Lower lobe of right lung (tissue), 2 donors: ENCODE results near the gene C4BPB. TPM values are rescaled to one million over a fixed set of nuclear protein-coding genes. Genes with fewer than 3 reads are reported as not detected.

Experiments
- ATAC-seq, 2 donors: fragments of 200-7000 bp; cut with Tn5 transposase; one replicate each; pipeline ENCODE4 v1.9.1; 2020 to 2022; ENCODE audit warnings: mild to moderate bottlenecking in 2 of 2, moderate library complexity in 2 of 2
- DNase-seq: peaks from one replicate; pipeline ENCODE4 v3.0.0-alpha.2; 2020
- H3K27ac ChIP-seq: fragments of 200-600 bp; one replicate; pipeline ENCODE4 v1.8.0; 2022
- H3K27me3 ChIP-seq: fragments of 200-600 bp; one replicate; pipeline ENCODE4 v1.8.0; 2022; ENCODE audit warnings: low read depth
- H3K36me3 ChIP-seq: fragments of 200-600 bp; one replicate; pipeline ENCODE4 v1.8.0; 2022; ENCODE audit warnings: mild to moderate bottlenecking
- H3K4me1 ChIP-seq: fragments of 200-600 bp; one replicate; pipeline ENCODE4 v1.8.0; 2022
- H3K4me3 ChIP-seq: fragments of 200-600 bp; one replicate; pipeline ENCODE4 v1.8.0; 2022; ENCODE audit warnings: mild to moderate bottlenecking
- H3K9me3 ChIP-seq: fragments of 200-600 bp; one replicate; pipeline ENCODE4 v1.8.0; 2022
- CTCF ChIP-seq: fragments of 200-600 bp; IDR thresholded peaks from one replicate; pipeline ENCODE4 v1.8.0; 2022; ENCODE audit warnings: antibody characterized with exemption, mild to moderate bottlenecking
- intact Hi-C: fragments of 100-400 bp; cut with DNase I; formaldehyde crosslinking; loops from one replicate; pipeline ENCODE4 v1.11.0; 2022
- total RNA-seq: library from RNA; stranded (reverse); fragmentation: NEBNext Ultra II Directional; extraction: Animal tissue kit (Norgen Biotek cat#: 25700); gene quantifications from one replicate; pipeline ENCODE4 v1.2.1, GENCODE V29; 2021
- donor health status: DM: no; HTN: yes; CAD: no; lungs with severe emphysema.

C4BPB gene
- total RNA-seq, 1 donor from 2014 or later, result 10.4 TPM

DNA sequence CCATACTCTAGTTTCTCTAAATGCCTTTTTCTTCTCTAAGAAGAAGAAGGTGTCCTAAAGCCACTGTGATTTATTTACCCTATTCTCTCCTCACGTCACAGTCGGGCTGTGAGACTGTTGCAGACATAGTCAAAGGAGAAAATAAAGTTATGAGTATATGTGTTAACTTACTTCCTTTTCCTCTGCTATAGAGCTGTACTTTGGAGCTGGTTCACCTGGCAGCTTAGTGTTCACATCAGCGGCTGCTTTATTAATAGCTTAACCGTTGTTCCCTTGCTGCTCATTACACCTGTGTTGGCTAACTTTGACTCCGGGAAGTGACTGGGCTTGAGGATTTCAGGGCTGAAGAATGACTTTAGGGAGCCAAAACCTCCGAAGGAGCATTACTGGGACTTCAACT, 32.0 kb upstream of the C4BPB start:
- TF ChIP-seq CTCF, result no peak
- no peaks in the 10 kb centered on the region for H3K9me3 ChIP-seq
- no peaks in the 10 kb centered on the region for H3K27me3 ChIP-seq
- no peak for DNase-seq
- peaks cover 11% of the 10 kb centered on the region for H3K36me3 ChIP-seq
- peak overlapping the region; percentile 8 for H3K4me3 ChIP-seq
- peaks cover 35% of the 10 kb centered on the region for H3K4me1 ChIP-seq
- intact Hi-C loops, result no loop called here
- ATAC-seq, result peak in 1 of 2 donors; percentile 5
- peak overlapping the region; percentile 36 for H3K27ac ChIP-seq

DNA sequence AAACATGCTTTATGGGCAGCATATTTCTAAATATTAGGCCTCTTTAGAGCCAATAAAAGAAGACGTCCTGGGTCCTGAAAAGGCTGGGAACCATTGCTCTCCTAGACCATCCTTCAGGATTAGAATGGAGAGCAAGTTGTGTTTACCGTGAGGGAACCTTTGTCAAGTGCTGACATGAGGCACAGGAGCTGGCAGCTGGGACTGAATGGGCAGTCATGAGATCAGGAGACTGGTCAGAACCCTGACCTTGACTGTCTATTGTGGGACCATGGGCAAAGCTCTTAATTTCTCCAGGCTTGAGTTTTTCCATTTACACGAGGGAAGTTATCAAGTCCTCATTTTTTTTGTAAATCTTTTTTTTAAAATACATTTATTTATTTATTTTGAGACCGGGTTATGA, 30.4 kb upstream of the C4BPB start:
- DNase-seq (no peak), ATAC-seq (no peak)
- peaks cover 25% of the 10 kb centered on the region for H3K4me1 ChIP-seq
- H3K36me3 ChIP-seq, result peaks cover 27% of the 10 kb centered on the region
- no peak for TF ChIP-seq CTCF
- no peaks in the 10 kb centered on the region for H3K27me3 ChIP-seq
- no peak overlapping the region for H3K4me3 ChIP-seq
- no peaks in the 10 kb centered on the region for H3K9me3 ChIP-seq
- intact Hi-C loops, result no loop called here
- H3K27ac ChIP-seq, result no peak overlapping the region

DNA sequence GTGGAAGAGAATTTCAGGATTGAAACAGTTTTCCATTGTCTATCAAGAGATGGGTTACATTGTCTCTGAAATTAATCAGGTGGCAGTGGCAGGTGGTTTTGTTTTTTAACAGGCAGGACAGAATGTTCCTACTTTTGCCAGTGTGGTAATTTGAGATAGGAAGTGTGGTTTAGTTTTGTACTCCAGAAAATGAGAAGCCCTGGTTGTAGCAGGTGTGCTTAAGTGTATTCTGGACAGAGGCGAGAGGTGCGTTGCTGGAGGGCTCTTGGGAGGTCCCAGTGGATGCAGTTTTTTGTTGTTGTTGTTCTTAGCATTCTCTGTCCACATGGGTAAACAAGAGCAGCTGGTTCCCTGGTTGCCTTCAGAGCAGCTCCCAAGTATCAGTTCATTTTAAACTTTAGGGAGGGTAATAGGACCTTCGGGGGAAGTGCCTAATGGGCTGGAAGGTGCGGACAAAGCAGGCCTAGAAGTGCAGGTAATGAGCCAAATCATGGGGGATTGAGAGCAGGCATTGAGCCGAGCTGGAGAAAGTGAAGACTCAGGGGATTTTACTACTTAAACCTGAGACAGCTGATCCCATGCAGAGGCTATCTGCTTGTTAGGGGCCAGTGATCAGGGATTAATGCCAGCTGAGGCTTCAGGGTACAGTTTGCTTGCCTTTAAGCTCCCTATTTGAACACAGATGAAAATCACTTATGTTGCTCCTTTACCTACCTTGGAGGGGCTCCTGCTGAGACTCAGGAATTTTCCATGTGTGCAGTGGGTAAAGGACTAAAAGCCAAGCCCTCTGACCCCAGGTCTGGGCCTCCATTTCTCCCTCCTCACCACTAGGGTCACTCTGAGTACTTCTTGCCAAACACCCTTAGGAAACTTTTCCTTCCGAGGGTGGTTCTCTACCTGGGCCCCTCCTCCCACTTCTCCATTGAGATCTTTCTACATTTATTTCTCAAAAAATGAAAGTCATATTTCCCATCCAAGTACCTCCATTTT, 29.5 kb upstream of the C4BPB start:
- H3K36me3 ChIP-seq, result peaks cover 30% of the 10 kb centered on the region
- ATAC-seq, result peak; percentile 9 to 47
- no peak for DNase-seq
- H3K27ac ChIP-seq, result no peak overlapping the region
- no peaks in the 10 kb centered on the region for H3K9me3 ChIP-seq
- H3K4me1 ChIP-seq, result peaks cover 18% of the 10 kb centered on the region
- intact Hi-C loops, result no loop called here
- no peak overlapping the region for H3K4me3 ChIP-seq
- no peak for TF ChIP-seq CTCF
- no peaks in the 10 kb centered on the region for H3K27me3 ChIP-seq

DNA sequence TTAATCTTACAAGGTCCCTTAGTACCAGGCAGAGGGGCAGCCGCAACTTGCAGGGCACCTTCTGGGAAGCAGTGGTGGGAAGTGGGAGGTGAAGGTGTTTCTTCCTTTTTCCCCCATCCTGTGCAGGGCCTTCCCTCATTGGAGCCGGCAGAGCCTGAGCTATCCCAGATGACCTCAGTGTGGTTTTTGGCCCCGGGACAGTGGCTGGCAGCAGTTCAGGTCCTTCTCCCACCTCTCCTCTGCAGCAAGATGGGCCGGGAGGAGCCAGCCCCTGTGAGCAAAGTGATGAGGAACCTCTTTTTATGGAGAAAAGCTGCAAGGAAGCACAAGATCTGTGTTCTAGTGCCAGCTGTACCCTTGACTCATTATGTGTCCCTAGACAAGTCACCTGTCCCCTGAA, 28.8 kb upstream of the C4BPB start:
- intact Hi-C loops, result no loop called here
- H3K27ac ChIP-seq, result no peak overlapping the region

GRCh38 chr1:207060596-207060995, 28.1 kb upstream of the C4BPB start:
- H3K36me3 ChIP-seq, result peaks cover 39% of the 10 kb centered on the region
- peaks cover 9% of the 10 kb centered on the region for H3K4me1 ChIP-seq
- H3K27me3 ChIP-seq, result no peaks in the 10 kb centered on the region
- DNase-seq (no peak), ATAC-seq (no peak)
- H3K4me3 ChIP-seq, result no peak overlapping the region
- no peak for TF ChIP-seq CTCF
- no peak overlapping the region for H3K27ac ChIP-seq
- H3K9me3 ChIP-seq, result no peaks in the 10 kb centered on the region
- intact Hi-C loops, result no loop called here

More for the DNA sequence above, 28.8 kb upstream of the C4BPB start:
- Histone ChIP-seq H3K36me3 (peaks cover 32% of the 10 kb centered on the region), H3K4me1 (peaks cover 11% of the 10 kb centered on the region), H3K4me3 (no peak overlapping the region), H3K27me3 (no peaks in the 10 kb centered on the region), H3K9me3 (no peaks in the 10 kb centered on the region)
- no peak for TF ChIP-seq CTCF
- ATAC-seq, result no peak
- DNase-seq, result no peak
